B cell (primary cell): ENCODE results near the gene GHR.
"Not testable (repeated sequence)": the region's sequence is repeated elsewhere in the genome, so short reads cannot be mapped to it uniquely, and the experiment has no call there.

Experiments
- EZH2 ChIP-seq: IDR thresholded peaks from 2 replicates; pipeline ENCODE4 v1.6.1; 2012; ENCODE audit warnings: borderline replicate concordance, low read depth, mild to moderate bottlenecking, moderate library complexity, low read length; ENCODE audit not compliant: insufficient read depth, poor library complexity, severe bottlenecking
- TF ChIP-seq, protein P1 (sequence below): fragments of 200-600 bp; IDR thresholded peaks from one replicate; pipeline ENCODE4 v1.8.0; 2022; ENCODE audit warnings: antibody characterized with exemption, mild to moderate bottlenecking

GRCh38 chr5:42575914-42576313 lies 152.7 kb downstream of the GHR start:
- TF ChIP-seq, protein P1, sequence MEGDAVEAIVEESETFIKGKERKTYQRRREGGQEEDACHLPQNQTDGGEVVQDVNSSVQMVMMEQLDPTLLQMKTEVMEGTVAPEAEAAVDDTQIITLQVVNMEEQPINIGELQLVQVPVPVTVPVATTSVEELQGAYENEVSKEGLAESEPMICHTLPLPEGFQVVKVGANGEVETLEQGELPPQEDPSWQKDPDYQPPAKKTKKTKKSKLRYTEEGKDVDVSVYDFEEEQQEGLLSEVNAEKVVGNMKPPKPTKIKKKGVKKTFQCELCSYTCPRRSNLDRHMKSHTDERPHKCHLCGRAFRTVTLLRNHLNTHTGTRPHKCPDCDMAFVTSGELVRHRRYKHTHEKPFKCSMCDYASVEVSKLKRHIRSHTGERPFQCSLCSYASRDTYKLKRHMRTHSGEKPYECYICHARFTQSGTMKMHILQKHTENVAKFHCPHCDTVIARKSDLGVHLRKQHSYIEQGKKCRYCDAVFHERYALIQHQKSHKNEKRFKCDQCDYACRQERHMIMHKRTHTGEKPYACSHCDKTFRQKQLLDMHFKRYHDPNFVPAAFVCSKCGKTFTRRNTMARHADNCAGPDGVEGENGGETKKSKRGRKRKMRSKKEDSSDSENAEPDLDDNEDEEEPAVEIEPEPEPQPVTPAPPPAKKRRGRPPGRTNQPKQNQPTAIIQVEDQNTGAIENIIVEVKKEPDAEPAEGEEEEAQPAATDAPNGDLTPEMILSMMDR: not testable (repeated sequence)
- TF ChIP-seq EZH2: not testable (repeated sequence)
